ENCODE results near the gene RFX8. TPM values are rescaled to one million over a fixed set of nuclear protein-coding genes. Genes with fewer than 3 reads are reported as not detected.

The RFX8 gene
- total and polyA plus RNA-seq, 2 of the 13 experiments (the other 11 are each of a cell fraction or from before 2014, with no cell fraction given) = not detected

DNA sequence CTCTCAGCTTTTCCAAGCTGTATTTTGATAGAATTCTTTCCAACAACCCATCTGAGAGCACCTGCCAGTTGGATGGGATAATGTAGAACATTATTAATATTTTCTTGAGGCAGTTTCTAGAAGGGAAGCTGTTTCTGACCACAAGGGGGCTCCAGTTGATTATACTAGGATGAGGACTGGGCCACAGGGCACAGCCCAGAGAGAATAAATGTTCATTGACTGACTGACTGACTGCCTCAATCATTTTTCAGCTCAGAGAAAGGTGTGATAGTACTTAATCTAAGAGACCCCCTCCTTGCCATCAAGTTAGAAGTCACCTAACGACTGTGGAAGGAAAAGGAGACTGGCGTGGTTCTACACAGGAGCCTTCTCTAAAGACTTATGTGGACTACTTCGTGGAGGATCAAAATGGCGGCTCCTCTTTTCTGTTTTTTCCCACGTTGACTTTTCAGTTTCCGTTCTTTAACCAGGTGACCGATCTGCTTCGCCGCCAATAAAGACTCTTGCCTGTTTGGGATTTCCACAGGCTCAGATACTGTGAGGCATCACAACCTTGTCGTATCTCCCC, 55.7 kb downstream of the RFX8 start (continued):
- TF ChIP-seq EHMT2 (IDR thresholded peaks at IDR 0.05; ENCODE audit: borderline replicate concordance, low read depth, low read length) = no peak
- peak; percentile 64; the same call in 1 of the 2 replicates for TF ChIP-seq MIXL1 (CRISPR knock-in tag; IDR thresholded peaks at IDR 0.05)
- peak; percentile 73 for TF ChIP-seq RXRB (CRISPR knock-in tag; IDR thresholded peaks at IDR 0.05; ENCODE audit: borderline replicate concordance)
- TF ChIP-seq KDM2A (CRISPR knock-in tag; IDR thresholded peaks at IDR 0.05; ENCODE audit: borderline replicate concordance, low read depth) = 0 out of 2 replicates have a peak, but pooled peaks have one; percentile 46
- peak; percentile 38; the same call in 1 of the 2 replicates for TF ChIP-seq GATAD2A (CRISPR knock-in tag; IDR thresholded peaks at IDR 0.05)
- TF ChIP-seq, protein P1, sequence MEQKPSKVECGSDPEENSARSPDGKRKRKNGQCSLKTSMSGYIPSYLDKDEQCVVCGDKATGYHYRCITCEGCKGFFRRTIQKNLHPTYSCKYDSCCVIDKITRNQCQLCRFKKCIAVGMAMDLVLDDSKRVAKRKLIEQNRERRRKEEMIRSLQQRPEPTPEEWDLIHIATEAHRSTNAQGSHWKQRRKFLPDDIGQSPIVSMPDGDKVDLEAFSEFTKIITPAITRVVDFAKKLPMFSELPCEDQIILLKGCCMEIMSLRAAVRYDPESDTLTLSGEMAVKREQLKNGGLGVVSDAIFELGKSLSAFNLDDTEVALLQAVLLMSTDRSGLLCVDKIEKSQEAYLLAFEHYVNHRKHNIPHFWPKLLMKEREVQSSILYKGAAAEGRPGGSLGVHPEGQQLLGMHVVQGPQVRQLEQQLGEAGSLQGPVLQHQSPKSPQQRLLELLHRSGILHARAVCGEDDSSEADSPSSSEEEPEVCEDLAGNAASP (CRISPR knock-in tag; IDR thresholded peaks at IDR 0.05; ENCODE audit: borderline replicate concordance) = 0 out of 2 replicates have a peak, but pooled peaks have one; percentile 19
- TF ChIP-seq HOXA5 (CRISPR knock-in tag; IDR thresholded peaks at IDR 0.05) = 0 out of 2 replicates have a peak, but pooled peaks have one; percentile 38
- peak; percentile 97 for TF ChIP-seq STAG1 (CRISPR knock-in tag; IDR thresholded peaks at IDR 0.05)
- TF ChIP-seq MED1 (CRISPR knock-in tag; IDR thresholded peaks at IDR 0.05) = peak; percentile 35; the same call in 1 of the 2 replicates
- no peak for TF ChIP-seq KAT7 (CRISPR knock-in tag; IDR thresholded peaks at IDR 0.05; ENCODE audit: borderline replicate concordance)
- 0 out of 2 replicates have a peak, but pooled peaks have one; percentile 42 for TF ChIP-seq RCOR2 (CRISPR knock-in tag; IDR thresholded peaks at IDR 0.05)
- peak; percentile 63; the same call in 1 of the 2 replicates for TF ChIP-seq KLF11 (CRISPR knock-in tag; IDR thresholded peaks at IDR 0.05)
- no peak for TF ChIP-seq CBX5 (CRISPR knock-in tag; IDR thresholded peaks at IDR 0.05; ENCODE audit: borderline replicate concordance)
- TF ChIP-seq ERF (CRISPR knock-in tag; IDR thresholded peaks at IDR 0.05) = 0 out of 2 replicates have a peak, but pooled peaks have one; percentile 29
- TF ChIP-seq, protein P2, sequence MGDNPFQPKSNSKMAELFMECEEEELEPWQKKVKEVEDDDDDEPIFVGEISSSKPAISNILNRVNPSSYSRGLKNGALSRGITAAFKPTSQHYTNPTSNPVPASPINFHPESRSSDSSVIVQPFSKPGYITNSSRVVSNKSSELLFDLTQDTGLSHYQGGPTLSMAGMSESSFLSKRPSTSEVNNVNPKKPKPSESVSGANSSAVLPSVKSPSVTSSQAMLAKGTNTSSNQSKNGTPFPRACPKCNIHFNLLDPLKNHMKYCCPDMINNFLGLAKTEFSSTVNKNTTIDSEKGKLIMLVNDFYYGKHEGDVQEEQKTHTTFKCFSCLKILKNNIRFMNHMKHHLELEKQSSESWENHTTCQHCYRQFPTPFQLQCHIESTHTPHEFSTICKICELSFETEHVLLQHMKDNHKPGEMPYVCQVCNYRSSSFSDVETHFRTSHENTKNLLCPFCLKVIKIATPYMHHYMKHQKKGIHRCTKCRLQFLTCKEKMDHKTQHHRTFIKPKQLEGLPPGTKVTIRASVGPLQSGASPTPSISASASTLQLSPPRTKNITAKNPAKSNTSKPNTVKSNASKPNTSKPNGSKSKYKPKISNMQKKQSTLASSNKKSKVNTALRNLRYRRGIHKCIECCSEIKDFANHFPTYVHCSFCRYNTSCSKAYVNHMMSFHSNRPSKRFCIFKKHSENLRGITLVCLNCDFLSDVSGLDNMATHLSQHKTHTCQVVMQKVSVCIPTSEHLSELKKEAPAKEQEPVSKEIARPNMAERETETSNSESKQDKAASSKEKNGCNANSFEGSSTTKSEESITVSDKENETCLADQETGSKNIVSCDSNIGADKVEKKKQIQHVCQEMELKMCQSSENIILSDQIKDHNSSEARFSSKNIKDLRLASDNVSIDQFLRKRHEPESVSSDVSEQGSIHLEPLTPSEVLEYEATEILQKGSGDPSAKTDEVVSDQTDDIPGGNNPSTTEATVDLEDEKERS (CRISPR knock-in tag; IDR thresholded peaks at IDR 0.05) = 0 out of 2 replicates have a peak, but pooled peaks have one; percentile 66
- TF ChIP-seq, protein P3, sequence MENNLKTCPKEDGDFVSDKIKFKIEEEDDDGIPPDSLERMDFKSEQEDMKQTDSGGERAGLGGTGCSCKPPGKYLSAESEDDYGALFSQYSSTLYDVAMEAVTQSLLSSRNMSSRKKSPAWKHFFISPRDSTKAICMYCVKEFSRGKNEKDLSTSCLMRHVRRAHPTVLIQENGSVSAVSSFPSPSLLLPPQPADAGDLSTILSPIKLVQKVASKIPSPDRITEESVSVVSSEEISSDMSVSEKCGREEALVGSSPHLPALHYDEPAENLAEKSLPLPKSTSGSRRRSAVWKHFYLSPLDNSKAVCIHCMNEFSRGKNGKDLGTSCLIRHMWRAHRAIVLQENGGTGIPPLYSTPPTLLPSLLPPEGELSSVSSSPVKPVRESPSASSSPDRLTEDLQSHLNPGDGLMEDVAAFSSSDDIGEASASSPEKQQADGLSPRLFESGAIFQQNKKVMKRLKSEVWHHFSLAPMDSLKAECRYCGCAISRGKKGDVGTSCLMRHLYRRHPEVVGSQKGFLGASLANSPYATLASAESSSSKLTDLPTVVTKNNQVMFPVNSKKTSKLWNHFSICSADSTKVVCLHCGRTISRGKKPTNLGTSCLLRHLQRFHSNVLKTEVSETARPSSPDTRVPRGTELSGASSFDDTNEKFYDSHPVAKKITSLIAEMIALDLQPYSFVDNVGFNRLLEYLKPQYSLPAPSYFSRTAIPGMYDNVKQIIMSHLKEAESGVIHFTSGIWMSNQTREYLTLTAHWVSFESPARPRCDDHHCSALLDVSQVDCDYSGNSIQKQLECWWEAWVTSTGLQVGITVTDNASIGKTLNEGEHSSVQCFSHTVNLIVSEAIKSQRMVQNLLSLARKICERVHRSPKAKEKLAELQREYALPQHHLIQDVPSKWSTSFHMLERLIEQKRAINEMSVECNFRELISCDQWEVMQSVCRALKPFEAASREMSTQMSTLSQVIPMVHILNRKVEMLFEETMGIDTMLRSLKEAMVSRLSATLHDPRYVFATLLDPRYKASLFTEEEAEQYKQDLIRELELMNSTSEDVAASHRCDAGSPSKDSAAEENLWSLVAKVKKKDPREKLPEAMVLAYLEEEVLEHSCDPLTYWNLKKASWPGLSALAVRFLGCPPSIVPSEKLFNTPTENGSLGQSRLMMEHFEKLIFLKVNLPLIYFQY (CRISPR knock-in tag; IDR thresholded peaks at IDR 0.05; ENCODE audit: borderline replicate concordance) = peak; percentile 65; the same call in 1 of the 2 replicates
- no peak for TF ChIP-seq TEAD3 (CRISPR knock-in tag; optimal IDR thresholded peaks at IDR 0.05; ENCODE audit: borderline replicate concordance)
- TF ChIP-seq YEATS2 (CRISPR knock-in tag; IDR thresholded peaks at IDR 0.05; ENCODE audit: borderline replicate concordance) = 0 out of 2 replicates have a peak, but pooled peaks have one; percentile 29
- TF ChIP-seq RFXANK (CRISPR knock-in tag; IDR thresholded peaks at IDR 0.05) = 0 out of 2 replicates have a peak, but pooled peaks have one; percentile 37
- no peak for TF ChIP-seq SOX13 (IDR thresholded peaks at IDR 0.05)
- TF ChIP-seq SOX13 (CRISPR knock-in tag; conservative IDR thresholded peaks at IDR 0.05 in 1 of 2, IDR thresholded peaks at IDR 0.05 in 1 of 2) = 0 out of 4 replicates have a peak, but pooled peaks of 1 of the 2 experiments have one; percentile 9
- TF ChIP-seq, protein P4, sequence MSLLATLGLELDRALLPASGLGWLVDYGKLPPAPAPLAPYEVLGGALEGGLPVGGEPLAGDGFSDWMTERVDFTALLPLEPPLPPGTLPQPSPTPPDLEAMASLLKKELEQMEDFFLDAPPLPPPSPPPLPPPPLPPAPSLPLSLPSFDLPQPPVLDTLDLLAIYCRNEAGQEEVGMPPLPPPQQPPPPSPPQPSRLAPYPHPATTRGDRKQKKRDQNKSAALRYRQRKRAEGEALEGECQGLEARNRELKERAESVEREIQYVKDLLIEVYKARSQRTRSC (CRISPR knock-in tag; IDR thresholded peaks at IDR 0.05; ENCODE audit: low read depth) = no peak
